Measurements from ENCODE around the gene ZRSR2. TPM values are rescaled to one million over a fixed set of nuclear protein-coding genes. Genes with fewer than 3 reads are reported as not detected.
A peak's percentile ranks its signal among the peaks of the same experiment; 100 is the strongest.

The ZRSR2 gene
- total RNA-seq, 1 donor from 2014 or later: 6.8 TPM

DNA sequence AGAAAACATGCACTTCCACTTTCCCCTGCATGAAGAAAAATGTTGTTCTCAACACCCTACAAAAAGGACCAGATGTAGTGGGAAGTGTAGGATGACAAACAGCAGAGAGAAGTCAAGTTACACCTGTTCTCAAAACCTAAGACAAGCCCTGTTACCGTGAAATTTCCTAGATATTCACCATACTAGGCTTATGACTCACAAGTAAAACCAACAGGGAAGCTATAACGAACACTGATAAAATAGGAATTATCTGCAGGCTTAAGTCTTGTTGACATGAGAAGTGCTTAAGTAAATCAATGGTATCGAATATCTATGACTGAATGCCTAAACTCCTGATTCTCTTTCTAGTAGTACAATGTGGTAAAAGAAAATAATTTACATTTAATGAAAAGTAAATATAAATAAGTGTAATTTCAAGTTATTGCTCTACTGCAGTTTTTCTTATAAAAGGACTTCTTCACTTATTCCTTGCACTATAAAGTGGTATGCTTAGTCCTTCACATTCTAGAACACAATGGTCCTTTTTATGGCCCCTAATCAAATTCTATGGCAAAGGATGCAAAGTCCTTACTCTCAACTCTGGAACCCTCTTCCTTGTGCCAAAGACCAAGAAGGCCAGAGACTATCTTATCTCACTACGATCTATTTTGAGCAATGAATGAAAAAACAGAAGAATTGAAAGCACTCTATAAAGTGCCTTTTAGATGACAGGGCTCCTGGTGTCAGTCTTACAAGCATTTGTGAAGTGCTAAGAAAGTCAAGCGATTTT is 44.7 kb downstream of the ZRSR2 start:
- ATAC-seq (ENCODE audit: poor library complexity): no peak
- intact Hi-C loops (cut with DNase I): no loop called here

GRCh38 chrX:15838017-15838416 is 47.7 kb downstream of the ZRSR2 start:
- ATAC-seq (ENCODE audit: poor library complexity): no peak
- no peak for DNase-seq
- intact Hi-C loops (cut with DNase I): no loop called here

More for the DNA sequence above, 44.7 kb downstream of the ZRSR2 start:
- no peak for DNase-seq

GRCh38 chrX:15841853-15842516 is 51.7 kb downstream of the ZRSR2 start:
- intact Hi-C loops (cut with DNase I): no loop called here
- no peak for DNase-seq

DNA sequence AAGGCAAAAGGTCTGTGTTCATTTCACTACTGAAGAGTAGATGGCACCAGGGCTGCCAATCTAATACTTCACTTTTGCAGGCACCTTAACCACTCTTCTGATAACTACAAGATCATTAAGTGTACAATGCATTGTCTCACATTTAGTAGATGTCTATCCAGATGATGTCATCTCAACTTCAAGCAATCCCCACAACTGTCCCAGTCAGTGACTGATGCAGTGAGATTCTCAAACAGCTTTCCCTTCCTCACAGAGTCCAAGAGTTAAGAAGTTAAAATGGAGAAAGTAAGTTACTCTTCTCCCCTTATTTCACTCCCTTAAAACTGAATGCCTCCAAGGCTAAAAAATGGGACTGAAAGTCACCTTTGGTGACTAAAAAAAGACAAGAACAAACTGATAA is 53.7 kb downstream of the ZRSR2 start:
- ATAC-seq (ENCODE audit: poor library complexity): no peak
- intact Hi-C loops (cut with DNase I): no loop called here
- no peak for DNase-seq

More at GRCh38 chrX:15841853-15842516, 51.7 kb downstream of the ZRSR2 start:
- no peak for ATAC-seq (ENCODE audit: poor library complexity)

DNA sequence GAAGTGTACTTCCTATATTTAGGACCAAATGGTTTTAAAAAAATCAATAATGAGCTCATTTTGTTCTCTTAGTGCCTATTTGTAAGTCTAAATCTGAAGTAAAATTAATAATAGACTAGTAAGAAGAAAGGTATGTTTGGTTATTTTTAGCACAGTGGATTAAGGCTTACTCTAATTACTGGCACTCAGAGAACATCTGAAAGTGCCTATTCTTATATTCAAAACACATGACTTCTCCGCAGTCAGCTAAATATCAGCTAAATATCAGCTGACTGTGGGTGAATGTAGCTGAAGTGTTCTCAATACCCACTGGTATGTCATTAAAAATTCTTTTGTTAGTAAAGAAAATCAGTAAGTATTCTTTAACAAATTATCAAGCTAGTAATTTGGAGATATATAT is 58.3 kb downstream of the ZRSR2 start:
- no peak for DNase-seq
- peak; percentile 81 for ATAC-seq (ENCODE audit: poor library complexity)
- intact Hi-C loops (cut with DNase I): no loop called here

GRCh38 chrX:15849555-15849954 is 59.3 kb downstream of the ZRSR2 start:
- peak; percentile 37 for ATAC-seq (ENCODE audit: poor library complexity)

GRCh38 chrX:15853586-15854079 is 63.3 kb downstream of the ZRSR2 start:
- intact Hi-C loops (cut with DNase I): no loop called here
- ATAC-seq (ENCODE audit: poor library complexity): no peak
- DNase-seq: no peak

More at GRCh38 chrX:15849555-15849954, 59.3 kb downstream of the ZRSR2 start:
- intact Hi-C loops (cut with DNase I): no loop called here
- no peak for DNase-seq

DNA sequence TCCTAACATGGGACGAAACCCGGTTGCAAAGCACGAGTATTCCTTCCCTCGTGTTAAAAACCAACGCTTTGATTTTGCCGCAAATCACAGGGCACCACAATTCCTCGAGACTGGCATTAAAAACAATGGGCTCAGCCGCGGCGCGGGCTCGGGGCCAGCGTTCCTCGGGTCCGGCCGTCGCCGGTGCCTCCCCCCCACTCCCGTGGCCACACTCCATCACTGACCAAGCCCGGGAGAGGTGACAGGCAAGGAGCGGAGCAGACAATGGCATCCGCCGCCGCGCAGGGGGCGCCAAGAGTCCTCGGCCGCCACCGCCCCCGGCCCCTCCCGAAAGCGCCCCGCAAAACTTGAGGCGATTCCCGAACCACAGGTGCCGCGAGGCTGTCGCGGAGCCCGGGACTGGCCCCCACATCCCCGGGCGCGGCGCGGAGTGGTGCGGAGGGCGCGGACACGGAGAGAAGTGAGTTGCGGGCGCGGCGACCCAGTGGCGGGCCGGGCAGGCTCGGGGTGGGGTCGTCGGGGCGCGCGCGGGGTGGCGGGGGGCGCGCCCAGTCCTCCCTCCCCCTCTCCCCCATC is 63.9 kb downstream of the ZRSR2 start:
- DNase-seq (peak; percentile 74), ATAC-seq (ENCODE audit: poor library complexity) (peak; percentile 36)
- intact Hi-C loops (cut with DNase I): no loop called here

DNA sequence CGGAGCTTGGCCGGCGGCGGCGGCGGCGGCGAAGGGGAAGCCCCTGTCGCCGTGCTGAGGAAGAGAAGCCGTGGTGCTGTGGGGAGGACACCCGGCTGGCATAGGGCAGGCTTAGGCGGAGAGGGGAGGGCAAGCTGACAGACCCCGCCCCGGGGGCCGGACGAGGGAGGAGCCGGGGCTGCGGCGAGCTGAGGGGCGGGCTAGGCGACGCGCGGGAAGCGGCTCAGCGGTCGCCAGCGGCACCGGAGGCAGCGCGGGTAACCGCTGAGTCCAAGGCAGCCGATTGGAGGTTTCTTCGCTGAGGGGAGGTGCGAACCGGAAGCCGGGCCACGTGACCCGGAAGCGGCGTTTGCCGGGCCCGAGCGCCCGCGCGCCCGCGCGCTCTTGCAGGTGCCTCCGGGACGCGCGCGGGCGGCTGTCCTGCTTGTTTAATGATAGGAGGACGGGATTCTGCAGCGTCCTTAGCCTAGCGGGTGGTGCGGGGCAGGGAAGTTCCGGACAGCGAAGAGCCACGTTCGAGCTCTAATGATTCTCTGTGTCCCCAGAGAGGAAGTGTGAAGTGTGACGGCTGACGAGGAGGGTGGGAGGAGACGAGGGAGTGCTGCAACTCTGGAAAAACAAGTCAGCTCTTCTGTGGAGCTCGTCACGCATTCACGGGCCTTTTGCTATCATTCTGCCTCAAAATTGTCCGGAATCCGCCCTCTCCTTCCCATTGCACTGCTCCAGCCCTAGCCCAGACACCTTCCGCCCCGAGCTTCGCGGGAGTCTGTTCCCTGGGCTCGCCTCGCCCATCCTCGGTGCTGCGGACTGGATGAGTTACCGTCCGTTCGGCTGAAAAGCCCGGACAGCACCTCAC is 64.7 kb downstream of the ZRSR2 start, which contains the start of gene AP1S2:
TSS of gene AP1S2 (minus strand) at position 102 of the 856 bp plus-strand sequence. CDS start 2,289 bp downstream, outside the sequence.
- peak; percentile 98 for ATAC-seq (ENCODE audit: poor library complexity)
- DNase-seq: peak; percentile 94
- intact Hi-C loops (cut with DNase I): no loop called here

GRCh38 chrX:15855568-15856221 is 65.4 kb downstream of the ZRSR2 start:
- intact Hi-C loops (cut with DNase I): no loop called here
- DNase-seq (no peak), ATAC-seq (ENCODE audit: poor library complexity) (no peak)

- DNase-seq: no peak
- intact Hi-C loops (cut with DNase I): no loop called here
- ATAC-seq (ENCODE audit: poor library complexity): no peak
These were observed 65.9 kb downstream of the ZRSR2 start for GRCh38 chrX:15856222-15856587.

DNA sequence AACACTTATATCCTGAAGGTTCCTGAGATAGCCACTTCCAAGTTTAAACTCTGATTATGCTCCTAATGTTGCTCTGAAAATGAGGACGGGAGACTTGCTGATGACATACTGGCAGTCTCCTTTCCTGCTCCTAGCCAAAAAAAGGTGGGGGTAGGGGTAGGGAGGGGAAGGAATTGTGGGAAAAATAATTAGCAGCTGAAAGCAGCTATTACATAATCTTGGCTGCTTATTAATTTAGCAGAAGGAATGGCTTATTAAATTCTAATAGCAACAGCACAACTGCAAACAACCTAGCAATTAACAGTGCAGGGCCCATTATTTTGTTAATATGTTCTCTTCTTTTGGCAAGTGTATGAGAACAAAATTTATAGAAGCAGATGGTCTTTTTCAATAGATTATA is 66.4 kb downstream of the ZRSR2 start:
- intact Hi-C loops (cut with DNase I): no loop called here
- ATAC-seq (ENCODE audit: poor library complexity): no peak
- DNase-seq: no peak

DNA sequence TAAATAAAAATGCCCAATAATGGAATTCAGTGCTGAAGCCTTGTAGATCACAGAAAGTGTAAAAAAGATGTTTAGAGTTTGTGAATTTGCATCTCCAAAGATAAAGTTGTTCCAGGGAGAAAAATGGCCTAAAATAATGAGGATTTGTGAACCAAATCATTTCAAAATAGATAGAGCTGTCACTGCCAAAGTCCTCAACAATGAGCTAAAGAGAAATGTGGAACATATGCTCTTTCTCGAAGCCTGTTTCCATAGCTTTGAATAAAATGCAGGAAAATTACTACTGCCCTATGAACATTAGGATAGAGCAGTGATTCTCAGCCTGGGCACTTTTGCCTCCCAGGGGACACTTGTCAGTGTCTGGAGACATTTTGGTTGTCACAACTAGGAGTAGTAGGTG is 67.8 kb downstream of the ZRSR2 start:
- no peak for ATAC-seq (ENCODE audit: poor library complexity)
- DNase-seq: no peak
- intact Hi-C loops (cut with DNase I): no loop called here

- ATAC-seq (ENCODE audit: poor library complexity) (no peak), DNase-seq (no peak)
- intact Hi-C loops (cut with DNase I): no loop called here
These were observed 70.6 kb downstream of the ZRSR2 start for GRCh38 chrX:15860921-15861320.

DNA sequence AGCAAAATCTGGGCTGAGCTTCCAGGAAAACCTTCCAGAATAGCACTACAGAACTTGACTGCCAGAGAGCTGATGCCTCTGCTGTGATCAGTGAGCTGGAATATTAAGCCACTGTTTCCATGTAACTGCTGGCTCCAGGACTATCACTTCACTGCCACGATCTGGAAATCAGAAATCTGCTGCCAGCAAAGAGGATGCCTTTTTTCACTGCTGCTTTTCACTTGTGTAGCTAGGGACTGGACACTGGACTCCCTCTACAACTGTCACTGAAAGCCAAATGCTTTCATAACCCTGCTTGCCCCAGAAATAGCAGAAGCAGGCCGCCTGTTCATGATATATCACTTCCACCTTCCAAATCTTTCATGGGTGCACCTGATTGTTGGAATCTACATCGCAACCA is 73.7 kb downstream of the ZRSR2 start:
- no peak for DNase-seq
- intact Hi-C loops (cut with DNase I): no loop called here
- peak; percentile 52 for ATAC-seq (ENCODE audit: poor library complexity)

DNA sequence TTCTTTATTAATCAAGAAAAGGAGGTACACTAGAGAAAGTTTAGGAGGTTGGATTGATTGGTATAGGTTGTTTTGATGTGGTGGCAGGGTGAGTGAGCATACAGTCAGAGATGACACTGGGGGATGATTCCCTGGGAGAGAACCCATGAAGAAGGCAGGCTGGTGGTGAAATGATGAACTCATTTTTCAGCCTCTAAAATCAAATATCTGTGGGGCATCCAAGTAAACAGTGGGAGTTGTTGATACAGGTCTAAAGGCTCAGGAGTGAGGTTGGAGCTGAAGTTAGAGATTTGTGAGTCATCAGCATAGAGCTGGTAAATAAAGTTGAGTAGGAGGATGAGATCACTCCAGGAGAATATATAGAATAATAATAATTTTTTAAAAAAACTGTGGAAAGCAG is 74.3 kb downstream of the ZRSR2 start:
- ATAC-seq (ENCODE audit: poor library complexity) (no peak), DNase-seq (no peak)
- intact Hi-C loops (cut with DNase I): no loop called here

DNA sequence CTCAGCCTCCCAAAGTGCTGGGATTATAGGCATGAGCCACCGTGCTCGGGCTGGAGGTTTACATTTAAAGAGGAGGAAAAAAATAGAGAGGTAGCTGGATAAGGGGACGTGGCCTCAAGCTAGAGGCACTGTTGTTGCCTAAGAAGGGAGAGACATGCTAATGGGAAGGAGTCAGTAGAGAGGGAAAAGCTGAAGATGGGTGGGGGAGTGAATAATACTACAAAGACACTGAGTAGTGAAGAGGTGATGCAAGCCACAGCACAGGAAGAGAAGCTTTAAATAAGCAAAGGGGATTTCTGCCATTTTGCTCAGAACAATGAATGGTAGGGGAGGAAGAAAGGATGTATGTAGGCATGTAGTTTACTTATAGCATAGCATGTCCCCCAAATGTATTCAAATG is 75.9 kb downstream of the ZRSR2 start:
- intact Hi-C loops (cut with DNase I): no loop called here
- no peak for DNase-seq
- no peak for ATAC-seq (ENCODE audit: poor library complexity)

GRCh38 chrX:15869695-15870094 is 79.4 kb downstream of the ZRSR2 start:
- no peak for ATAC-seq (ENCODE audit: poor library complexity)
- intact Hi-C loops (cut with DNase I): no loop called here
- DNase-seq: no peak

Data from Right ventricle myocardium superior (tissue), 1 donor.